ENCODE data around the gene BCL7B. TPM values are rescaled to one million over a fixed set of nuclear protein-coding genes. Genes with fewer than 3 reads are reported as not detected.
A peak's percentile ranks its signal among the peaks of the same experiment; 100 is the strongest.

Gene BCL7B
- total and polyA plus RNA-seq, 10 of the 15 experiments (the other 5 are each of a cell fraction or from before 2014, with no cell fraction given), result 10.9 to 61.8 (median 50.2) TPM

DNA sequence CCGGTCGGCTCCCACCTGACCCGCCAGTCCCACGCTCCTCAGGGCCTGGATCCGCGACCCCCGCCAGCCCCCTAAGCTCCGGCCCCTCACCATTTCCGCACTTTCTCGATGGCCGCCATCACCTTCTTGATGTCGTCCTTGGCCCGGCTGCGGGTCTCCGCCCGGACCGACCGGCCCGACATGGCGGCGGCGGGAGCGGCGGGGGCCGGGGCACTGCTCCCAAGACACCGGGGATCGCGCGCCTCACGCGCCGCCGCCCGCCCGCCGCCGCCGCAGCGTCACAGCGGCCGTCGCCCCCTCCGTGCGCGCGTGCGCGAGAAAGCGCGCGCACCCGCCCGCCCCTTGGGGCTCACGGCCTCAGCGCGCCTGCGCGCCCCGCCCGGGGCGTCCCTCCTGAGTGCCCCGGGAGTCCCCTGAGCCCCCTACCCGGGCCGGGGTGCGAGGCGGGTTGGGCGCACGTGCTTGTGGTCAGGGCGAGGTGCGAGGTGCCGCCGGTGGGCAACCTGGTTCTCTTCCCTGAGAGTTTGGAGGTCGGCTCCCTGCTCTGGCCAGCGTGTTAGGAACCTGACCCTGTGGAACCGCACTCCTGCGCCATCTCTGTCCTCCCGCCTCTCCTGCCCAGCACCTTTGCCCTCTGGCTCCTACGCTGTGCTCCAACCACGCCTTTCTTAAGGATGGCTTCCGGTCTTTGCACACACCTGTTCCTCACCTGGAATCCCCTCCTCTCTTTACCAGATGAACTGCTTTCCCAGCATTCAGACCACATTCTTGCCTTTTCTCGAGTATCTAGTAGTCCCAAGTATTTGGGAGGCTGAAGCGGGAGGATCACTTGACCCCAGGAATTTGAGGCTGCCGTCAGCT is at the start of gene BCL7B (continued):
- TF ChIP-seq IKZF2 (IDR thresholded peaks at IDR 0.05) (peak; percentile 19 to 30; a peak in 1 of 4 replicates), FOS (IDR thresholded peaks at IDR 0.05; ENCODE audit: borderline replicate concordance, extremely low read depth, insufficient read length) (no peak), BMI1 (IDR thresholded peaks at IDR 0.05; ENCODE audit: borderline replicate concordance) (no peak), DPF2 (IDR thresholded peaks at IDR 0.05) (peak; percentile 85; the same call in 1 of the 2 replicates), MXI1 (IDR thresholded peaks at IDR 0.05; ENCODE audit: low read depth, low read length) (no peak), MTA2 (IDR thresholded peaks at IDR 0.05; ENCODE audit: low read depth) (no peak), IKZF1 (conservative IDR thresholded peaks at IDR 0.05) (peak; percentile 87), SMC3 (IDR thresholded peaks at IDR 0.05; ENCODE audit: borderline replicate concordance, low read length) (no peak), EED (IDR thresholded peaks at IDR 0.05; ENCODE audit: low read depth) (no peak), RAD21 (IDR thresholded peaks at IDR 0.05; ENCODE audit: insufficient read depth, low read depth, low read length) (no peak), ZZZ3 (IDR thresholded peaks at IDR 0.05; ENCODE audit: control insufficient read depth, insufficient read length, low read depth) (no peak), ZNF384 (IDR thresholded peaks at IDR 0.05; ENCODE audit: borderline replicate concordance, low read depth, low read length) (no peak), NR2C2 (IDR thresholded peaks at IDR 0.05; ENCODE audit: borderline replicate concordance, control insufficient read depth, insufficient read length, low read depth) (no peak), SMARCA5 (IDR thresholded peaks at IDR 0.05) (peak; percentile 99), HDGF (IDR thresholded peaks at IDR 0.05) (peak; percentile 49; the same call in 1 of the 2 replicates), FOXM1 (IDR thresholded peaks at IDR 0.05; ENCODE audit: low read depth, low read length) (no peak), BHLHE40 (IDR thresholded peaks at IDR 0.05; ENCODE audit: borderline replicate concordance in 1 of 2, low read depth in 2 of 2, low read length in 1 of 2) (peak; percentile 85 to 95), CHD4 (IDR thresholded peaks at IDR 0.05) (no peak), MTA3 (IDR thresholded peaks at IDR 0.05; ENCODE audit: borderline replicate concordance, low read length) (no peak), NFYA (IDR thresholded peaks at IDR 0.05; ENCODE audit: borderline replicate concordance, low read depth, low read length) (no peak)
- TF ChIP-seq, protein P1, sequence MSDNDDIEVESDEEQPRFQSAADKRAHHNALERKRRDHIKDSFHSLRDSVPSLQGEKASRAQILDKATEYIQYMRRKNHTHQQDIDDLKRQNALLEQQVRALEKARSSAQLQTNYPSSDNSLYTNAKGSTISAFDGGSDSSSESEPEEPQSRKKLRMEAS (IDR thresholded peaks at IDR 0.05; ENCODE audit: low read depth, low read length), result no peak; the same call in 1 of the 2 replicates
- TF ChIP-seq, protein P2, sequence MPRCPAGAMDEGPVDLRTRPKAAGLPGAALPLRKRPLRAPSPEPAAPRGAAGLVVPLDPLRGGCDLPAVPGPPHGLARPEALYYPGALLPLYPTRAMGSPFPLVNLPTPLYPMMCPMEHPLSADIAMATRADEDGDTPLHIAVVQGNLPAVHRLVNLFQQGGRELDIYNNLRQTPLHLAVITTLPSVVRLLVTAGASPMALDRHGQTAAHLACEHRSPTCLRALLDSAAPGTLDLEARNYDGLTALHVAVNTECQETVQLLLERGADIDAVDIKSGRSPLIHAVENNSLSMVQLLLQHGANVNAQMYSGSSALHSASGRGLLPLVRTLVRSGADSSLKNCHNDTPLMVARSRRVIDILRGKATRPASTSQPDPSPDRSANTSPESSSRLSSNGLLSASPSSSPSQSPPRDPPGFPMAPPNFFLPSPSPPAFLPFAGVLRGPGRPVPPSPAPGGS (IDR thresholded peaks at IDR 0.05; ENCODE audit: borderline replicate concordance, insufficient read depth, low read depth, low read length, poor library complexity, severe bottlenecking), result no peak
- TF ChIP-seq, protein P3, sequence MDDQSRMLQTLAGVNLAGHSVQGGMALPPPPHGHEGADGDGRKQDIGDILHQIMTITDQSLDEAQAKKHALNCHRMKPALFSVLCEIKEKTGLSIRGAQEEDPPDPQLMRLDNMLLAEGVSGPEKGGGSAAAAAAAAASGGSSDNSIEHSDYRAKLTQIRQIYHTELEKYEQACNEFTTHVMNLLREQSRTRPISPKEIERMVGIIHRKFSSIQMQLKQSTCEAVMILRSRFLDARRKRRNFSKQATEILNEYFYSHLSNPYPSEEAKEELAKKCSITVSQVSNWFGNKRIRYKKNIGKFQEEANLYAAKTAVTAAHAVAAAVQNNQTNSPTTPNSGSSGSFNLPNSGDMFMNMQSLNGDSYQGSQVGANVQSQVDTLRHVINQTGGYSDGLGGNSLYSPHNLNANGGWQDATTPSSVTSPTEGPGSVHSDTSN (IDR thresholded peaks at IDR 0.05; ENCODE audit: insufficient replicate concordance, low read depth, low read length), result no peak
- TF ChIP-seq, protein P4, sequence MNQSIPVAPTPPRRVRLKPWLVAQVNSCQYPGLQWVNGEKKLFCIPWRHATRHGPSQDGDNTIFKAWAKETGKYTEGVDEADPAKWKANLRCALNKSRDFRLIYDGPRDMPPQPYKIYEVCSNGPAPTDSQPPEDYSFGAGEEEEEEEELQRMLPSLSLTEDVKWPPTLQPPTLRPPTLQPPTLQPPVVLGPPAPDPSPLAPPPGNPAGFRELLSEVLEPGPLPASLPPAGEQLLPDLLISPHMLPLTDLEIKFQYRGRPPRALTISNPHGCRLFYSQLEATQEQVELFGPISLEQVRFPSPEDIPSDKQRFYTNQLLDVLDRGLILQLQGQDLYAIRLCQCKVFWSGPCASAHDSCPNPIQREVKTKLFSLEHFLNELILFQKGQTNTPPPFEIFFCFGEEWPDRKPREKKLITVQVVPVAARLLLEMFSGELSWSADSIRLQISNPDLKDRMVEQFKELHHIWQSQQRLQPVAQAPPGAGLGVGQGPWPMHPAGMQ (IDR thresholded peaks at IDR 0.05; ENCODE audit: borderline replicate concordance), result no peak
- TF ChIP-seq, protein P5, sequence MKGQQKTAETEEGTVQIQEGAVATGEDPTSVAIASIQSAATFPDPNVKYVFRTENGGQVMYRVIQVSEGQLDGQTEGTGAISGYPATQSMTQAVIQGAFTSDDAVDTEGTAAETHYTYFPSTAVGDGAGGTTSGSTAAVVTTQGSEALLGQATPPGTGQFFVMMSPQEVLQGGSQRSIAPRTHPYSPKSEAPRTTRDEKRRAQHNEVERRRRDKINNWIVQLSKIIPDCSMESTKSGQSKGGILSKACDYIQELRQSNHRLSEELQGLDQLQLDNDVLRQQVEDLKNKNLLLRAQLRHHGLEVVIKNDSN (IDR thresholded peaks at IDR 0.05; ENCODE audit: borderline replicate concordance, extremely low read length, insufficient read depth, low read depth, low read length), result no peak
